Measurements from ENCODE around the gene RHOB.
"Not testable (repeated sequence)": the region's sequence is repeated elsewhere in the genome, so short reads cannot be mapped to it uniquely, and the experiment has no call there.

Gene RHOB

GRCh38 chr2:20454036-20454981, 7.4 kb downstream of the RHOB start:
- no peak for DNase-seq

DNA sequence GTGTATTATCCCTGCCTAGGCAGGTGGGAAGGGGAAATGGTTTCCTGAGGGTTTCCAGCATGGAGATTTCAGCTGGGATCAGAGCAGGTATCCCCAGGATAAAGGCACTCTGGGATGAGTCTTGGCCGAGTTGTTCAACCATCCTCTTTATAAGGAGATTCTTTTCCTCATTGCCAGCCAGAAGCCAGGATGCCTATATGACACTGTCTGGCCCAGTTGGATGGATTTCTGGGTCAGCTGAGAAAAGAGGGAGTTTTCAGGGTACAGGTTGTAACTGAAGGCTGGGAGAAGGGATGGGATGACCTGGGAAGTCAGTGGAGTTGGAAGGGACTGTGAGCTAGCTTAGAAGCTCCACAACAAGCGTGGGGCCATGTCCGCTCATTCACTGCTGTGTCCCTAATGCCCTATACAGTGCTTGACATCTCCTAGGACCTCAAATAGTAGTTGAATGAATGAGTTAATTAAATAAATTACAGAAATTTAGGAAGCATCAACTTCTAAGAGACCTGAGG, 8.3 kb downstream of the RHOB start:
- no peak for DNase-seq

- no peak for DNase-seq
Measured at GRCh38 chr2:20456116-20456571, 9.3 kb downstream of the RHOB start.

DNA sequence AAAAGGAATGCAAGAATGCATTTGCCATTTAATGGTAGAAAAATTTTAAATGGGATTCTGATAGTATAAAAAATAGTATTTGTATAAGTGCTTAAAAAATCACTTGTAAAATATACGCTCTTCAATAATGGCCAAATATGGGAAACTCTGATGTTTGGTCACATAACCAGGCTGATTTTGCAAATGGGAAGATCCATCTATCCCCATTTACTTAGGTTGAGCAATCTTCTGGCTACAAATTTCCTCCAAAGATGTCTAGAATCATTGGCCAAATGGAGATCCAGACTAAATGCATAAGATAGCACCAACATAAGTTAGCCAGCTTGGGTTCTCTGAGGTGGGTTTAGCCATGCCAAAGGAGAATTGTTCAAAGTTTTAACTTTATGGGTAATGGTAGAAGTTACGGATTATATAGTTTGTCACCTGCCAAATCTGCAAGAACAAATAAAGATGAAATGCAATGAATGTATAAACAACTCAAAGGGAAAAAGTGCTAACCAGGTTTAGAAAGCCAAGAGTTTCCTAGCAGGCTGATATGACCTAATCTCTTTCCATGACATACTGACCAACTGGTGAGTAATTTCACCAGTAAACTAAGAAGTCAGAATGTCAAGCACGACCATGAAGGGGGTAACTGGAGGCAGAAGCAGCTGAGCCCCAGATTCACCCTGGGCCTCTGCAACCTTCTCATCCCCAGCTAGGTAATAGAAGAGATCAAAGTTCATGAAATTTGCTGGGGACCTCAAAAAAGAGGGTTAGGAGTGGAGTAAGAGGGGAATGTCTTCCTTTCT, 10.0 kb downstream of the RHOB start:
- no peak for DNase-seq

GRCh38 chr2:20457661-20458630, 11.1 kb downstream of the RHOB start:
- DNase-seq = no peak

GRCh38 chr2:20458737-20459484, 12.0 kb downstream of the RHOB start:
- not testable (repeated sequence) for DNase-seq

GRCh38 chr2:20465716-20466394, 19.0 kb downstream of the RHOB start:
- no peak for DNase-seq

DNA sequence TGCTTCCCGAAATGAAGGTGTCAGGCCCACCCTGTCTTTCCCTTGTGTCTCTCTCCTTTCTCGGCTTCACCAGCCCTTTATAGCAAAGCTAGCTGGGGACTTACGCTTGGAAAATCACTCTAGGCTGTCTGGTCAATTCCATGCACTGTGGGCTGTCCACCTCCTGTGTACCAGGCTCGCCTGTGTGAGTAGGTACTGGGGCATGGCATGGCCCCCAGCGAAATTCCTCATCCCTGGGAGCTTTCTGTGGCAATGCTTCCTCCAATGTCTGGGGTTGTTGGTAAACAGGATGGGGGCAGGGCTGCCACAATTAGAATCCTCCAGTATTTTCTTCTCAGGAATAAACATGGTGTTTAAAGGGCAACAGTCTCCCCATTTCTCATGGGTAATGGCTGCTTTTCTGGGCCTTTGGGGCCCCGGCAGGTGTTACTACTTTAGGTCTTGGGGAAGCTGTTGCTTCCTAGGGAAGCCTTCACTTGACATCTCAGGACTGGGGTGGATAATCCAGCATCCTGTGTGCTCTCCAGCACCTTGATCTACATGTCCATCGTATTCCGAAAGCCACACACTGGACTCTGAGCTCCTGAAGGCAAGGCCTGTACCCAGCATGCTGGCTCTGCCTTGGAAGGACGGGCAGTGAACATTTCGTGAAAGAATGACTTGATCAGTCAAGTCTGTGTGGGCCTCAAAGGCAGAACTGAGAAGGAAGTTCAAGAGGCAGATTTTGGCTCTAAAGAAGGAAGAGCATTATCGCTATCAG, 21.1 kb downstream of the RHOB start:
- no peak for DNase-seq

- no peak for DNase-seq
Measured at GRCh38 chr2:20468549-20469500, 22.0 kb downstream of the RHOB start.

DNA sequence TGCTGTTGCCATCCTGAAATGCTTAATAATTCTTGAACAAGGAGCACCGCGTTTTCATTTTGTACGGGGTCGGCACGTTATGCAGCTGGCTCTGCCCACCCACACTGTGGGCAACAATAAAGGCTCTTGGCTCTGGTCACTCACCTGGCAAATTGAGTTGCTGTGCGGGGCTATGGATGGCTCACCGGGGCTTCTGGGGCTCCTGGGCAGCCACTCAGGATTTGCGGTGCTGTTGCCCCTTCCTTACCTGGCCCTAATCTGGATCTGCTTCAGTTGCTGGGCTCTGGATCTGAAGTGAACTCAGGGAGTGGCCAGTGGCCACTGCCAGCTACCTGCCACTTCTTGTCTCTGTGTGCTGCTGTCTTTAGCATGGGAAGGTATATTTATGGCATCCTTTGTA, 22.7 kb downstream of the RHOB start:
- DNase-seq = no peak

GRCh38 chr2:20470211-20470610, 23.3 kb downstream of the RHOB start:
- DNase-seq = no peak

- no peak for DNase-seq
Measured at GRCh38 chr2:20471148-20471547, 24.3 kb downstream of the RHOB start.

- no peak for DNase-seq
Measured at GRCh38 chr2:20471902-20472559, 25.2 kb downstream of the RHOB start.

- DNase-seq = no peak
Measured at GRCh38 chr2:20472569-20472968, 25.7 kb downstream of the RHOB start.

GRCh38 chr2:20473128-20473527, 26.3 kb downstream of the RHOB start:
- no peak for DNase-seq

DNA sequence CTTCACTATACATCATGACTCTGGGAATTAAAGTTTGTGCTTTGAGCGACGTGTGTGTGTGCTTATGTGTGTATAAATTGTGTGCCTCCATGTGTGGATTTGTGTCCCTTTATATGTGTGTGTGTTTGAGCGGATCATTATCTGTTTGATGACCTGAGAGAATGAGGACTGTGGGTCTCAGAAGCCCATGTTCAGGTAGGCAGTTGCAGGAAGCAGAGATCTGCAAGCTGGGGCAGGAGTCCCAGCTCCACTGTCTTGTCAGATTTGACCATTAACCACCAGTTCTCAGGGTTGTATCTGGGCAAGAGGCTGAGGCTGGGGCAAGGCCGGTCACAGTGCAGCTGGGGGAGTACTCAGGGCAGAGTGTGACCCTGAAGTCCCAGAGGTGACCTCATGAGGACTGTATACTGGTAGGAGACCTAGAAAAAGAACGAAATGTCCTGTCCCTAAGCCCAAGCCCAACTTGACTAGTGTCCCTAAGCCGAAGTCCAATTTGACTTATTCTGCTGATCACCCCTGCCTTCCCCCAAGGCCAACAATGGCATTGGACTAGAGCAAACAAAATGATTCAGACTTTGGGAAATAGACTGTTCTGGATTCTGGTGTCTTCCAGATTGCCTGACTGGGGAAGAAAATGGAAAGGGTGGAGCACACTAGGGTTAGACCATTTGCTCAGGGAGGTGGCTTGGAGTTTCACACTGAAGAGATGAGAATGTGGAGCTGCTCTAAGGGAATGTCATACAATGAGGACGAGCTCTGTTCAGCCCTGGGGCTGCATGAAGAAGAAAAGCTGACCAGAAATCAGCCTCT, 28.1 kb downstream of the RHOB start:
- no peak for DNase-seq

- no peak for DNase-seq
Measured at GRCh38 chr2:20475567-20475952, 28.7 kb downstream of the RHOB start.

GRCh38 chr2:20476481-20476880, 29.6 kb downstream of the RHOB start:
- DNase-seq = no peak

All from NCI-H187 treated with DMSO at 0.1 percent for 48 hours (cell line).